Activated CD4-positive, alpha-beta memory T cell treated with anti-CD3 and anti-CD28 coated beads for 36 hours (primary cell): Measurements from ENCODE around the gene UBD. TPM values are rescaled to one million over a fixed set of nuclear protein-coding genes. Genes with fewer than 3 reads are reported as not detected.

Experiments
- CTCF ChIA-PET: fragments of 350-600 bp; sonication (Branson Sonifier 250); formaldehyde crosslinking; loops from one replicate; lab custom pipeline; 2021; ENCODE audit warnings: antibody characterized with exemption, inconsistent platforms; lab: Charles Lee
- POLR2A ChIA-PET: fragments of 350-600 bp; sonication (Branson Sonifier 250); formaldehyde crosslinking; loops from one replicate; lab custom pipeline; 2021; ENCODE audit warnings: antibody characterized with exemption; lab: Charles Lee
- DNase-seq: peaks from one replicate; pipeline ENCODE4 v3.0.0-alpha.2; 2020
- H3K27ac Mint-ChIP-seq: one replicate; pipeline ENCODE4 v1.8.0; 2021; ENCODE audit warnings: mixed read lengths
- H3K27me3 Mint-ChIP-seq: one replicate; pipeline ENCODE4 v1.8.0; 2021; ENCODE audit warnings: mixed read lengths
- H3K36me3 Mint-ChIP-seq: one replicate; pipeline ENCODE4 v1.8.0; 2021; ENCODE audit warnings: mixed read lengths
- H3K4me1 Mint-ChIP-seq: one replicate; pipeline ENCODE4 v1.8.0; 2021; ENCODE audit warnings: low read depth, mixed read lengths
- H3K4me3 Mint-ChIP-seq: one replicate; pipeline ENCODE4 v1.8.0; 2021; ENCODE audit warnings: mild to moderate bottlenecking, mixed read lengths
- H3K9me3 Mint-ChIP-seq: one replicate; pipeline ENCODE4 v1.8.0; 2021; ENCODE audit warnings: mixed read lengths
- intact Hi-C: fragments of 100-400 bp; cut with micrococcal nuclease; formaldehyde crosslinking; loops from one replicate; pipeline ENCODE4 v1.15.1; 2023
- total RNA-seq, 2 experiments: library from RNA; stranded (reverse); gene quantifications; one replicate each; pipeline ENCODE4 v1.2.3, GENCODE V29; 2021

Gene UBD
- under 1 TPM; 0.59 to 0.70 TPM for total RNA-seq

GRCh38 chr6:29559524-29560287 is at the start of gene UBD:
TSS of gene UBD (minus strand) at chr6:29559732. CDS start at chr6:29559701, 31 bp downstream.
- Mint-ChIP-seq H3K27me3 (peaks cover 37% of the 10 kb centered on the region), H3K27ac (no peak within 1 kb of the TSS), H3K4me1 (peaks cover 7% of the 10 kb centered on the region), H3K9me3 (no peaks in the 10 kb centered on the region), H3K36me3 (no peaks in the 10 kb centered on the region), H3K4me3 (no peak within 1 kb of the TSS)
- no peak for DNase-seq
- intact Hi-C loops = no loop called here
- CTCF ChIA-PET = interaction anchor here (1.0 kb wide), 1 partner anchor 30 kb away, joined by 3 read pairs; no protein-coding TSS in a partner anchor
- POLR2A ChIA-PET = no interaction called here

- H3K4me1 Mint-ChIP-seq = no peaks in the 10 kb centered on the region
- no peak overlapping the region for H3K4me3 Mint-ChIP-seq
- no peak for DNase-seq
- intact Hi-C loops = no loop called here
- no peak overlapping the region for H3K27ac Mint-ChIP-seq
- no peaks in the 10 kb centered on the region for H3K9me3 Mint-ChIP-seq
- H3K27me3 Mint-ChIP-seq = no peaks in the 10 kb centered on the region
- peaks cover 22% of the 10 kb centered on the region for H3K36me3 Mint-ChIP-seq
- ChIA-PET CTCF (no interaction called here), POLR2A (no interaction called here)
Measured at GRCh38 chr6:29608131-29608530, 48.6 kb upstream of the UBD start.

- CTCF ChIA-PET = no interaction called here
- DNase-seq = no peak
- Mint-ChIP-seq H3K4me1 (no peaks in the 10 kb centered on the region), H3K27ac (no peak overlapping the region), H3K27me3 (no peaks in the 10 kb centered on the region), H3K36me3 (peaks cover 16% of the 10 kb centered on the region), H3K4me3 (no peak overlapping the region), H3K9me3 (no peaks in the 10 kb centered on the region)
- intact Hi-C loops = no loop called here
- POLR2A ChIA-PET = no interaction called here
Measured at GRCh38 chr6:29603930-29604329, 44.4 kb upstream of the UBD start.

GRCh38 chr6:29603456-29603855 is 43.9 kb upstream of the UBD start:
- intact Hi-C loops = no loop called here
- H3K4me3 Mint-ChIP-seq = no peak overlapping the region
- no peaks in the 10 kb centered on the region for H3K4me1 Mint-ChIP-seq
- POLR2A ChIA-PET = no interaction called here
- no peaks in the 10 kb centered on the region for H3K27me3 Mint-ChIP-seq
- no peak for DNase-seq
- peaks cover 16% of the 10 kb centered on the region for H3K36me3 Mint-ChIP-seq
- CTCF ChIA-PET = no interaction called here
- H3K27ac Mint-ChIP-seq = no peak overlapping the region
- H3K9me3 Mint-ChIP-seq = no peaks in the 10 kb centered on the region

- H3K4me3 Mint-ChIP-seq = no peak overlapping the region
- no peaks in the 10 kb centered on the region for H3K4me1 Mint-ChIP-seq
- no peaks in the 10 kb centered on the region for H3K27me3 Mint-ChIP-seq
- ChIA-PET POLR2A (no interaction called here), CTCF (no interaction called here)
- intact Hi-C loops = no loop called here
- no peak for DNase-seq
- H3K27ac Mint-ChIP-seq = no peak overlapping the region
- H3K36me3 Mint-ChIP-seq = peaks cover 16% of the 10 kb centered on the region
- no peaks in the 10 kb centered on the region for H3K9me3 Mint-ChIP-seq
Measured at GRCh38 chr6:29602564-29603361, 43.2 kb upstream of the UBD start.

- H3K36me3 Mint-ChIP-seq = peaks cover 4% of the 10 kb centered on the region
- H3K4me1 Mint-ChIP-seq = no peaks in the 10 kb centered on the region
- no peak for DNase-seq
- intact Hi-C loops = no loop called here
- ChIA-PET POLR2A (no interaction called here), CTCF (interaction anchor here (0.9 kb wide), 1 partner anchor 11 kb away, joined by 3 read pairs; no protein-coding TSS in a partner anchor)
- no peak overlapping the region for H3K4me3 Mint-ChIP-seq
- no peaks in the 10 kb centered on the region for H3K27me3 Mint-ChIP-seq
- H3K27ac Mint-ChIP-seq = no peak overlapping the region
- H3K9me3 Mint-ChIP-seq = no peaks in the 10 kb centered on the region
Measured at GRCh38 chr6:29598172-29598747, 38.7 kb upstream of the UBD start.

- H3K9me3 Mint-ChIP-seq = no peaks in the 10 kb centered on the region
- no peak overlapping the region for H3K27ac Mint-ChIP-seq
- ChIA-PET CTCF (interaction anchor here (0.9 kb wide), 2 partner anchors 10 to 57 kb away, joined by 3 read pairs; no protein-coding TSS in a partner anchor), POLR2A (no interaction called here)
- intact Hi-C loops = no loop called here
- H3K4me3 Mint-ChIP-seq = no peak overlapping the region
- no peak for DNase-seq
- no peaks in the 10 kb centered on the region for H3K4me1 Mint-ChIP-seq
- peaks cover 2% of the 10 kb centered on the region for H3K36me3 Mint-ChIP-seq
- H3K27me3 Mint-ChIP-seq = no peaks in the 10 kb centered on the region
Measured at GRCh38 chr6:29597184-29597583, 37.7 kb upstream of the UBD start.

- Mint-ChIP-seq H3K4me1 (no peaks in the 10 kb centered on the region), H3K36me3 (peaks cover 2% of the 10 kb centered on the region), H3K27me3 (no peaks in the 10 kb centered on the region), H3K27ac (no peak overlapping the region), H3K9me3 (no peaks in the 10 kb centered on the region), H3K4me3 (no peak overlapping the region)
- intact Hi-C loops = no loop called here
- ChIA-PET POLR2A (no interaction called here), CTCF (interaction anchor here (0.9 kb wide), 1 partner anchor 58 kb away, joined by 3 read pairs; no protein-coding TSS in a partner anchor)
- DNase-seq = no peak
Measured at GRCh38 chr6:29596381-29596900, 36.9 kb upstream of the UBD start.

- Mint-ChIP-seq H3K4me1 (no peaks in the 10 kb centered on the region), H3K4me3 (no peak overlapping the region), H3K27ac (no peak overlapping the region), H3K9me3 (no peaks in the 10 kb centered on the region), H3K27me3 (peaks cover 3% of the 10 kb centered on the region), H3K36me3 (no peaks in the 10 kb centered on the region)
- no peak for DNase-seq
- POLR2A ChIA-PET = no interaction called here
- CTCF ChIA-PET = no interaction called here
- intact Hi-C loops = no loop called here
Measured at GRCh38 chr6:29593199-29593855, 33.8 kb upstream of the UBD start.

- H3K4me1 Mint-ChIP-seq = no peaks in the 10 kb centered on the region
- H3K36me3 Mint-ChIP-seq = no peaks in the 10 kb centered on the region
- DNase-seq = no peak
- ChIA-PET CTCF (no interaction called here), POLR2A (no interaction called here)
- no peak overlapping the region for H3K27ac Mint-ChIP-seq
- H3K9me3 Mint-ChIP-seq = no peaks in the 10 kb centered on the region
- intact Hi-C loops = no loop called here
- no peak overlapping the region for H3K4me3 Mint-ChIP-seq
- peaks cover 10% of the 10 kb centered on the region for H3K27me3 Mint-ChIP-seq
Measured at GRCh38 chr6:29591677-29592076, 32.1 kb upstream of the UBD start.

- H3K27ac Mint-ChIP-seq = no peak overlapping the region
- H3K27me3 Mint-ChIP-seq = peaks cover 10% of the 10 kb centered on the region
- ChIA-PET POLR2A (no interaction called here), CTCF (interaction anchor here (0.9 to 1.6 kb wide), 9 partner anchors 10 to 905 kb away, joined by 3 to 4 read pairs (median 3); partner anchors contain the start of genes OR12D3 and UBD)
- H3K4me3 Mint-ChIP-seq = no peak overlapping the region
- no peaks in the 10 kb centered on the region for H3K36me3 Mint-ChIP-seq
- H3K4me1 Mint-ChIP-seq = no peaks in the 10 kb centered on the region
- no peaks in the 10 kb centered on the region for H3K9me3 Mint-ChIP-seq
- DNase-seq = no peak
- intact Hi-C loops = no loop called here
Measured at GRCh38 chr6:29590218-29590808, 30.8 kb upstream of the UBD start.
